Ovary (tissue), 3 donors: Measurements from ENCODE around the gene AQP4.

Source experiments
- CTCF ChIP-seq, 3 donors: fragments of 450-650 bp in 2 of 3; fragments of 200-600 bp in 1 of 3; IDR thresholded peaks; one replicate each; pipeline versions ENCODE4 v1.5.1 to v1.8.0; 2016 to 2022; ENCODE audit warnings: antibody characterized with exemption in 3 of 3, mild to moderate bottlenecking in 1 of 3
- EP300 ChIP-seq: sonication (generic); formaldehyde crosslinking; IDR thresholded peaks from one replicate; pipeline ENCODE4 v1.6.1; 2017; ENCODE audit warnings: antibody characterized with exemption
- POLR2A ChIP-seq: fragments of 450-650 bp; IDR thresholded peaks from one replicate; pipeline ENCODE4 v1.6.1; 2017; ENCODE audit warnings: antibody characterized with exemption, mild to moderate bottlenecking, moderate library complexity
- donor health status: DM: no; HTN: no; CAD: no.

- no peak for TF ChIP-seq CTCF (IDR thresholded peaks at IDR 0.05)
- no peak for TF ChIP-seq POLR2A
- no peak for TF ChIP-seq EP300
Measured at GRCh38 chr18:26867471-26867870, 2.0 kb upstream of the AQP4 start.
